HG03103 (cell line): ENCODE data around the gene TALDO1.

Experiments
- ATAC-seq: cut with Tn5 transposase; IDR thresholded peaks from one replicate; pipeline ENCODE4 v1.9.1; 2021; ENCODE audit warnings: low read depth; ENCODE audit not compliant: unreplicated experiment

The TALDO1 gene

DNA sequence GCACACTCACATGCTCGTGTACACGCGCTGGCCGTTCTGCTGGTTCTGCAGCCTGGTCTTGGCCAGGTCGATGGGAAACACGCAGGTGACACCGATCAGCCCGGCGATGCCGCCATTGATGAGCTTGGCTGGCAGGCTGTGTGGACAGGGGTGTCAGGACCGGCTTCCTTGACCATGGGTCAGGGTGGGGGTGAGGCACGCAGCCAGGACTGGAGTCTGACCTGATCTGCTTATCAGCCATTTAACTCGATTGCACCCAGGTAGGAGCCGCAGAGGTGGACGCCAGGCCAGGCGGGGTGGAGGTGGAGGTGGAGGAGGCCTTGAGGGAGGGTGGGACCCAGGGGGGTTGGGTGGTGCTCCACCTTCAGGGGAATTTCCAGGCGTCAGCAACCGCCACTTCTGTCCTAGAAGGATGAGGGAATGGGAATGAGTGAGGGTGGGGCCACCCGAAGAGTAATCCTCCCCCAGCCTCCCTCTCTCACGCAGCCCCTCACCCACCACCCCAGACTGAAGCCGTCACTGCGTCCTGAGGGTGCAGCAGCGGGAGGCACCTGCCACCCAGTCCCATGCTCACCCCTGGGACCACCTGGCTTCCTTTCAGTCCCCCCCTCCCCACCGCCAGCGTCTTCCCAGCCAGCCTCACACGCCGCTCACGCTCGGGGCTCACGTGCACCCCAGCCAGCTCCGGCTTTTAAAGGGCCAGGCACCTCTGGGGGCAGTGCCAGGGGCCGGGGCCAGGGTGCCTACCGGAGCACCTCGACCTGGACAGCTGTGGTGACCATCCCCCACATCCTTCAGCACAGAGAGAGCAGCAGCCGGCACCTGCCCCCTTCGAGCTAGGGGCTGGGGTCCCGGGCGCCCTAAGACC lies 47.7 kb downstream of the TALDO1 start:
- no peak for ATAC-seq

DNA sequence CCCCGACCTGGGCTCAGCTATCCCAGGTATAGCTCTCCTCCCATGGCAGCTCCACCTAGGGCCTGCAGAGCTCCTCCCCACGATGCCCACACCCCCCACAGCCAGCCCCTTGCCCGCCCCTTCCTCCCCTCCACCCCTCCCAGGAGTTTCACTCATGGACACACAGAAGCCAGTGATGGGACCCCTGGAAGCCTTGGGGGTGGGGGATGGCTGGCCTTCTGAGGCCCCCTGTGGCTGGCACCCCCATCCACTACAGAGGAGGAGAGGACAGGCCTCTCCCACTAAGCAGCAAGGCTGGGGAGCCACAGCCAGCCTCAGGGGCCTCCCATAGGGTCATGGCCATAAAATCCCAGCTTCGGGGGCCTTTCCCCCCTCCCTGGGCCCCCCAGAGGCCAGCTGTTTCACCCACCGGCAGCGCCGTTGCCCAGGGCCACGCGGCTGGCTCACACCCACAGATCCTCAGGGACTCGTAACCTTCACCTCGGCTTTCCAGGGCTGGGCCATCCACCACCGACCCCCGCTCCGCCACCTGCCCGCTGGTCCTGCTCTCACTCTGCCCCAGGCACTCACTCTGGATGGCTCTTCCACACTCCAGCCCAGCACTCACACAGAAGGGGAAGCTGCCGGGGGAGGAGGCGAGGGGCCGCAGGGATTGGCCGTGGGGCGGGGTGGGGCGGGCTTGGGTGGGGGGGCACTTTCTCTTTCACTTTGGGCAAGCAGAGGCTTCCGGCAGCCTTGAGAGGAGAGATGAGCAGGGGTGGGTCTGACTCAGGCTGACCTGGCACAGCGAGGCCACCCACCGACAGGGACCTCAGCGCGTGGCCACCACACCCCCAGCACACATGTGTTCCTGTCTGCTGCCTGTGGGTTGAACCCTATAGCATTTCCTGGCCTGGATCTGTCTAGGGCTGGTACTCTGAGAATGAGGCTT lies 48.6 kb downstream of the TALDO1 start:
- ATAC-seq, result no peak

DNA sequence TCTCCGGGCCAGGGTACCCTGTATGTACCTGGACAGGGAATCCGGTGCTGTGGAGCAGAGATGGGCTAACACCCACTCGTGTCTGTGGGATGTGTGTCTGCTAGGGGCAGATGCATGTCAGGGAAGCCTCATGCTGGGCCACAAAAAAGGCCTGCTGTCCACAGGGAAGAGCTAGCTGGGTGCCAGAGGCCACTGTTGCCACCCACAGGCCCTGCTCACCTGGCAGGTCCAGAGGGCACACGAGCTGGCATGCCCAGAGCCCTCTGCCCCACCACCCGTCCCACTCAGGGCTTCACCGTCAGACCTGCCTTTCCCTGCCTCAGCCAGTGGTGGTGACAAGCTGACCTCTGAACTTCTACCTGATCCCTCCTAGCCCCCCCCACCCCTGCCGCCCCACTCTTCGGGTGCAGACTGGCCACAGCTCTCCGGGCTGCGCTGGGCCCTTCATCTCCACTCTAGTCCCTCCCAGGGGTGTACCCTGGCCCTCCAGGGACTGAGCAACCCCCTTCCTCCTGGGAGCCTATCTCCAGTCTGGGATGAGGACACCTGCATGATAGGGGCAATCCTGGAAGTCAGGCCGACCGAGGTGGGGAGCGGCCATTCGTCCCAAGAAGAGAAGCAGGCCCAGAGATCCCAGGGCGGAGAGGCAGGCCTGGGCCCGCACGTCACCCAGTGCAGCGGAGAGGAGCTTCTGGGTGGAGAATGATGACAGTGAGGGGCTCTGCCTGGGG lies 49.5 kb downstream of the TALDO1 start:
- ATAC-seq, result no peak

DNA sequence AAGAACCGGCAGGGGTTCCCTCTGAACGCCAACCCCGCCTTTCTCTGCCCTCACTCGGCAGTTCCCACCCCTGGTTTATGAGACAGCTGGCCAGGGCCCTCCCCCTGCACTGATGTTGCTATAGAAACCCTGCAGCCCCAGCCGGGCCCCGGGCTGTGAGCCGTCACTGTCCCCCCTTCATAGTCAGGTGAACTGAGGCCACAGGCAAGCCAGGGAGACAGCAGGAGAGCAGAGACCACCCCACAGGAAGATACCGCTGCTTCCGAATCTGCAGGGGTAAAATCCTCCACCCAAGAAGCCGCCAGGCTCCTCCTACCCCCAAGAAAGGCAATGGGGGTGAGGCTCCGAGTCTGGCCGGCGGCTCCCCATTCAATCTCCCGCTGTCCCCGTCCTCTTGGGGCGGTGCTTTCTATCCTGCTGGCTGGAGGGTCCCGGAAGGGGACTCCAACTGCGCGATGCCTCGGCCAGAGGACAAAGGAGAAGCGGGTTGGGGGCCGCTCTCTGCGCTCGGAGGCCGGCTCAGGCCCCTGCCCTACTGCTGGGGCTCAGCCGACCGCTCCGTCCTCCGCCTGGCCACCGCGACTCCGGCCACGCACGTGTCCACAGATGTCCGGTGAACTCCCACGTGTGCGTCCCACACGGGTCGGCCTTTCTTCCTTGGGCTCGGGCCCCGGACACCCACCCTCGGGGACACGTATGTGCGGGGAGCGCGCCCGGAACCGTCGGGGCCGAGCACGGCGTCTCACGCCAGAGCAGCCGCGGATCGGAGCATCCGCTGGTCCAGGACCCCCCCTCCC lies 50.2 kb downstream of the TALDO1 start:
- ATAC-seq, result peak; percentile 48

DNA sequence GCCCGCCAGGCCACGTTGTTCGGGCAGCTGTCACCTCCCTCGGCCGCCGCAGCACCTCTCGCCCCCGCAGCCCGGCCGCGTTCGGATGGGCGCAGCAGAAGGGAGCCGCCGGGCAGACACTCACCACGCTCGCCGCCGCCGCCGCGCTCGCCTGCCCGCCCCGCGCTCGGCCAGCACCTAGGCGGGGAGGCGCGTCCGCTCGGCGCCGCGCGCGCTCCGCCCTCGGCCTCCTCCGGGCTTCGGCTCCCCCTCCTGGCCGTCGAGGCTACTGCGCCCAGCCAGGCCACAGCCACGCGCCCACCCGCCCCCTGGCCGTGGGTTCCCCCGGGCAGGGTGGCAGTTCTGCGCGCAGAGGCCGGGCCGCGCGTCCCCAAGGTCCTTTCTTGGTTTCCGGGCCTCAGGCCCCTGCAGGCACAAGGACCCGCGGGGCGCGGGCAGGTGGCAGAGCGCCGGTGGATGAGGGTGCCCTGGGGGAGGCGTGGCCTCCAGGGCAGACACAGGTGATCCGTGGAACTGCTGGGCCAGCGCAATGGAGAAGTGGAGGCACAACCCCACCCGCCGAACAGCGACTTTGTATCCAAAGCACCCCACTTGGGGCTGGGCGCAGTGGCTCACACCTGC lies 50.9 kb downstream of the TALDO1 start, which contains the start of gene SLC25A22:
TSS of gene SLC25A22 (minus strand) at position 189 of the 621 bp plus-strand sequence. CDS start 3,275 bp downstream, outside the sequence.
- peak; percentile 54 for ATAC-seq

DNA sequence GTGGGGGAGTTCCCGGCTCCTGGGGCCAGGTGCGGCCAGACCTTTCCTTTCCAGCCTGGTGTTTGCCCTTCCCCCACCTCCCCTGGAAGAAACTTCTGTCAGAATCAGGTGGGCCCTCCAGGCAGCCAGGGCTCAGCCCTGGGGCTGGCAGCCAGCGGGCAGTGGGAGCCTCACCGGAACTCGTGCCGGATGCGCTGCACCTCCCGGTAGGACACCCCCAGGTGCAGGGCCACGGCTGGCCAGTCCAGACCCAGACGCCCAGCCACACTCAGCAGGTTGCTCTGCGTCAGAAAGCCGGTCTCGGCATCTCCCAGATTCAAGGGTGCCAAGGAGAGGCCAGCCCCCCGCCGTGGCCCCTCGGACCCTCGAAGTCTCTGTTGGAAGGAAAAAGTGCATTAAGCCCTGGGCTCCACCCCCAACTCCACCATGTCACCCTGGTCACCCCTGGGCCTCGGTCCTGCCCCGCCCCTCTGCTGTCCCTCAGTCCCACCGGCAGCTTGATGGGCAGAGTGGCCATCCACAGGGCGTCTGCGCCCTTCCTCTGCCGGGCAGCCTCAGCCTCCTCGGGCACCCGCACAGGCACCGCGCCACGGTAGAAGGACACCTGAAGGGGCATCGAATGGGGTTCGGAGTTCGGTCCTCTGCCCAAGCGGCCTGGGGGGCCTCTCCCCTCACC lies 52.5 kb downstream of the TALDO1 start:
- no peak for ATAC-seq

DNA sequence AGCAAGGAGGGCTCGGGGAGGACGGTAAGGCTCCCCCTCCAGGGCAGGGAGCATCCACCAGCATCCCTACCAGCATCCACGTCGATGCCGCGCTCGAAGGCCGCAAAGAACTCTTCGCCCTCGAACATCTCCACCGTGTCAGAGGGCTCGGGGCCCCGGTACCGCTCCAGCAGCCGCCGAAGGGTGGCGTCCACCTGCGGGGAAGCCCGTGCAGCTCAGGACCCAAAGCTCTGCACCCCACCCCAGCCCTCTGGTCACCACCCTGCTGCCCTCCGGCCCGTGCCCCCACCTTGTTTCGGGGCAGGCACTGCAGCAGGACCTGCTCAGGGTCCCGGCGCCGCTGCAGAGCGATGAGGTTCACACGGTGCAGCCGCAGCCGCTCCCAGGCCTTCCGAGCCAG lies 53.2 kb downstream of the TALDO1 start:
- ATAC-seq, result no peak

DNA sequence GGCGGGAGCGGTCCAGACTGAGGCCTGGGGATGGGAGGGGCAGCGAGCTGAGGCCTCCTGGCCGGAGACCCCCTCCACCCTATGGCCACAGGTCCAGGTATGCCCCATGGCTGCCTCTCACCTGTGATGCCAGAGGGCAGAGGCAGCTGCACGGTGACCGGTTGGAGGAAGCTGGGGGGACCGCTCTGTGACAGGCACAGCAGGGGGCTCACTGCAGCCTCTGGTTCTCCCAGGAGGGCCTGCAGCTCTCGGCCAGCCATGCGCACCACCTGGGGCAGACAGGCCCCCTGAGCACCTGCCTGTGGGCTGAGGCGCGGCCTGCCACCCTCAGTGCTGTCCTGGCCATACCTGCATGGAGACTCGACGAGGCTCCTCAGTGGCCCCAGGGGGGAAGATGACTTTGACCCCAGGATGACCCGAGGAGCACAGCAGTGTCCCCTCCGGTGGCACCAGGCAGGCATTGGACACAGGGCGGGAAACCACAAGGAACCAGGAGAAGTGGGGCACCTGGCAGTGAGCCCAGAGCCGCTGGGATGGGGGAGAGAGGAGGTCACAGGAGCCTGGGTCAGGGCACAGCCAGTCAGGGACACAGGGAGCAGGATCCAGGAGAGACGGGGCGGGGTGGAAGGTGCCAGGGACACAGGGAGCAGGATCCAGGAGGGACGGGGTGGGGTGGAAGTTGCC lies 54.0 kb downstream of the TALDO1 start:
- no peak for ATAC-seq

DNA sequence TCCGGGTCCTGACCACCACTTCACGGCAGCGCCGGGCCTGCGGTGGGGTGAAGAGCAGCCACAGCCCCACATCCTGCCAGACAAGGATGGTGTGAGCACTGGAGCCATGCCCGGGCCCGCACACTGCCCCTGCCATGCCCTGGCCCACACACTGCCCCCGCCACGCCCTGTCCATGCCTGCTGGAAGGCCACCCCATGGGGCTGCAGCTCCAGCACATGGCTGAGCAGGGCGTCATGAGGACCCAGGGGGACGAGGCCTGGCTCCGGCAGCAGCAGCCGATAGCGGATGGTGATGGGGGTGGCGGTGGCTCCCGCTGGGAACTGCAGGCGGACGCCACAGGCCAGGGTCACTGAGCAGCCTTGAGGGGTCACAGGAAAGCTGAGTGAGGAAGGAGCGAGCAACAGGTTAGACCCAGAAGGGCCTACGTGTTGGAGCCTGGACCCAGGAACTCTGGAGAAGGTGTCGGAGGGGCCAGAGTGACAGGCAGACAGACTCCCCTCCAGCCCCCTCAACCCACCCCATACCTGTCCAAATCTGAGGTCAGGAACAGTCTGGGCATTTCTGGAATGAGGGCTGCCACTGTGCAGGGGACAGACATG lies 54.9 kb downstream of the TALDO1 start:
- ATAC-seq, result no peak

DNA sequence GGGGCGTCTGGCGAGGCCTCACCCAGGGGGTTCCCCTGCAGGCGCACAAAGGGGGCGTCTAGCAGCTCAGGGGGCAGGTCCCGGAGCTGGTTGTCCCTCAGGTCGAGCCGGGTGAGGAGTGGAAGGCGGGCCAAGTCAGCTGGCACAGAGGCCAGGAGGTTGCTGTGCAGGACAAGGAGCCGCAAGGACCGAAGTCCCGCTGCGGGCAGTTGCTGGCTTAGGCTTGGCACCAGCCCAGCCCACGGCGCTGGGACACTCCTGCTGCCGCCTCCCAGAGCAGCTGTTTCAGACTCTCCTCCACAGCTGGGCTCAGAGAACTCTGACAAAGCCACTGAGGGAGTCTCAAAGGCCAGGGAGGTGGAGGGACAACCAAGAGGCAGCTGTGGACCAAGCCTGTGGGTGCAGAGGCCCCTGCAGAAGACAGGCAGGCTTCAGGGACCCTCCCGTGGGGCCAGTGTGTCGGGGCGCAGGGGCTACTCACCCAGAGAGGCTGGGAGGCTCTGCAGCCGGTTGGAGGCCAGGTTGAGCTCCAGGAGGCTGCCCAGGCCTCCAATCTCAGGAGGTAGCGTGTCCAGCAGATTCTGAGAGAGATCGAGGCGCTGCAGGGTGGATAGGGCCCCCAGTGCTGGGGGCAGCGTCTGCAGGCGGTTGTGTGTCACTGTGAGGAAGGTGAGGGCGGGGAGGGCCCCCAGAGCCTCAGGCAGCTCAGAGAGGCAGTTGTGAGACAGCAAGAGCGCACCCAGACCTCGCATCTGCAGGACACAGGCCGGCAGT lies 55.6 kb downstream of the TALDO1 start:
- ATAC-seq, result no peak

DNA sequence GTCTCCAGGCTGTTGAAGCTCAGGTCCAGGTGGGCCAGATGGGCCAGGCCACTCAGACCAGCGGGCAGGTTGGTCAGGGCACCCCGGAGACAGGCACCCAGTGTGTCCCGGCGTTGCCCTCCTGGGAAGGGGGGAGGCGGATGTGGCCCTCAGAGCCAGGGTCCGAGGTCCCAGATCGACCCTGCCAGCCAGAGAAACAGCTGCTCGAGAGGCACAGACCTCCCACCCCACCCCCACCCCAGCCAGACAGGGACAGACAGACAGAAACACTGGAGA lies 56.1 kb downstream of the TALDO1 start:
- no peak for ATAC-seq

DNA sequence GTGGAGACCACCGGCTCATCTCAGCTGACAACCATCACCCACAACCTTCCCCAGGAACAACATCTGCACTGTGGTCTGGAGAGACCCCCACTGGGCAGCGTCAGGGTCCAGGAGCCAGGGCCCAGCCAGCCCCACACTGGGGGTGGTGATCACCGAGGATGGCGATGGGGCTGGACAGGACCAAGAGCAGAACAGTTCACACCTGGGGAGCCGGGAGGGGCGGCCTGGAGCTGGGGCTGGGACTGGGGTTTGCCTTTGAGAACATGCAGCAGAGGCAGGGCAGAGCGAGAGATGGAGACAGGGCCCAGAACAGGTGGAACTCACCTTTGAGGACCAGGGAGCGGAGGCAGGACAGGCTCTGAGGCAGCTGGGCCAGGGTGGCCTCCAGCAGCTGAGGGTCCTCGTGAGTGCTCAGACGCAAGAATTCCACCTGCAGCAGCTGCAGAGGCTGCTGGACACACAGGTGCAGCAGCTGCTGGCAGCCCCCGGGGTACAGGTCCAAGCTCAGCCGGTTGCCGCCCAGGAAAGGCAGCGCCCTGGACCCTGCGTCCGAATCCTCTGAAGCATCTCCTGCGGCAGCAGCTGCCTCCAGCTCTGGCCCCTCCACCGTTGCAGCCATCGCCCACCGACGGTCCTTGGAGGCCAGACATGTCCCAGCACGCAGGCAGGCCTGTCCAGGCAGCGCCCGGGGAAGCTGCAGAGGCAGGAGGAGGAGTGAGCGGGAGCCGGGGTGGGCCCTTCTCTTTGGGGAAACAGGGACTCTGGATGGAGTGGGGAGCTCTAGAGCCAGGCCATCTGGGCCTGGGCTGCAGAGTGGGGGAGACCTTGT lies 56.7 kb downstream of the TALDO1 start:
- no peak for ATAC-seq

DNA sequence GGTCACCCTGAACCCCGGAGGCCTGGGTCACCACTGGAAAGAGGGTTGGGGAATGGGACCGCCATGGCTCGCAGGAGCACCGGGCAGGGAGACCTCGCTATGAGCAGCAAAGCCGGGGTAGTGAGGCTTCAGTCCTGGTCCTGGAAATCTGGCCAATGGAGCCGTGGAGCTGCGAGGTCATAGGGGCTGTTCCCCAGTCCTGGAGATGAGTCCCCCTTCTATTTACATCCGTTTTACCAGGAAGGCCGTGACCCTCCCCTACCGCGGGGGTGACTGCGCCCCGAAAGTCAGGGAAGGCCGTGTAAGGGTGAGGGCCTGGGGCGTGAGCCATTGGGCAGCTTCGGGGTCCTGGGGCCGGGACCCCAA lies 57.3 kb downstream of the TALDO1 start:
- no peak for ATAC-seq

DNA sequence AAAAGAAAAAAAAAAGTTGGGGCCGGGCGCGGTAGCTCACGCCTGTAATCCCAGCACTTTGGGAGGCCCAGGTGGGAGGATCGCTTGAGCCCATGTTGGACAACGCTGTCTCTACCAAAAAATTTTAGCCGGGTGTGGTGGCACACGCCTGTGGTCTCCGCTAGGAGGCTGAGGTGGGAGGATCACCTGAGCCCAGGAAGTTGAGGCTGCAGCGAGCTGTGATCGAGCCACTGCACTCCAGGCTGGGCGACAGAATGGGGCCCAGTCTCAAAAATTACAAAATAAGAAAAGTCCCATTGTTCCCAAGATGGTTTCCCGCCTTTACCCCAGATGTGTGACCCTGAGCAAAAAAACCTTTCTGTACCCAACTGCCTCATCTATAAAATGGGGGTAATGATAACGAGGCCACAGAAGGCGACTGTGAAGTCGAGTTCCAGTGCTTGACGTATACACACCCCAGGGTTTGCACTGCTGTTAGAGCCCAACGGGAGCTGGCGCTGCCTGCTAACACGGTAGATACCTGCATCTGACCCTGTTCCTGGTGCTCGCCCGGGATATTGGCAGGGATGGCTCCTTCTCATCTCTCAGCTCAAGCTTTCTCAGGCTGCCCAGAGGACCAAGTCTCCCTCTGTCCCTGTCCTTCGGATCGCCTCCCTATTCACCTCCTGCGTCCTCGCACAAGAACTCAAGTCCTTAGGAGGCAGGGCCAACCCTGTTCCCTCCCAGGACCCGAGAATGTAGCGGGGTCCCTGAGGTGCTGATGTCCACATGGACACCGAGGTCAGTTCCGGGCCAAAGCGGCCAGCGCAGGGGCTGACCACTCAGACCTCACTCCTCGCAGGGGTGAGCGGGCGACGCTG lies 61.4 kb downstream of the TALDO1 start:
- ATAC-seq, result no peak

DNA sequence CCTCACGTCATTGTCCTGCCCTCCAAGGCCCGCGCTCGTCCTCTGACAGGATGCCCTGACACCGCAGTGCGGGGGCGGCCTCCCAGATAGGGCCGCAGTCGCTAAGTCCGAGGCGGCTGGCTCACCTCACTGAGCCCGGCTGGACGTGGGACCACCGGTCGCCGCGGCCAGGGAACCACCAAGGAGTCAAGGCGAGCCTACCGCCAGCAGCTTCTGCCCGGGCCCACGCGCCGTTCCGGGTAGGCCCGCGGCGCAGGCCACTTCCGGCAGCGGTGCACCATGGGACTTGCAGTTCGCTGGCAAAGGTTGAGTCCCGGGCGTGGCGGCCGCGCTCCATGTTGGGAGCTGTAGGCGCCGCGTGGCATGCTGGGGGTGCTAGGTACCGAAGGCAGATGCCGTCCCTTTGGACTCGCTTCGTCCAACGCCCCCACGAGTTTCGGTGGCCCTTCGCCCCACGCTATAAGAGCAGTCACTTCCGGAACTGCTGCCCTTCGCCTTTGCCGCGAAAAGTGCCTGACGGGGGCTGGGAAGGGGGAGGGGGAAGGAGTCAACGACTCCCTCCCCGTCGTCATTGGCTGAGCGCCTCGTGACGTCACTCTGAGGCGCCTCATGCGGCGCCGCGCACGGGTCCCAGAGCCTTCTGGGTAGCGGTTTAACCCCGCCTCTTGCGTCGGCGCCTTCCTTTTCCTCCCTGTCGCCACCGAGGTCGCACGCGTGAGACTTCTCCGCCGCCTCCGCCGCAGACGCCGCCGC lies 62.2 kb downstream of the TALDO1 start, which contains the start of gene RPLP2:
TSS of gene RPLP2 (plus strand) at position 681 of the 753 bp plus-strand sequence. CDS start 268 bp downstream, outside the sequence.
- peak; percentile 60 for ATAC-seq
